ENCODE results near the gene CYP27B1.

CYP27B1 gene

DNA sequence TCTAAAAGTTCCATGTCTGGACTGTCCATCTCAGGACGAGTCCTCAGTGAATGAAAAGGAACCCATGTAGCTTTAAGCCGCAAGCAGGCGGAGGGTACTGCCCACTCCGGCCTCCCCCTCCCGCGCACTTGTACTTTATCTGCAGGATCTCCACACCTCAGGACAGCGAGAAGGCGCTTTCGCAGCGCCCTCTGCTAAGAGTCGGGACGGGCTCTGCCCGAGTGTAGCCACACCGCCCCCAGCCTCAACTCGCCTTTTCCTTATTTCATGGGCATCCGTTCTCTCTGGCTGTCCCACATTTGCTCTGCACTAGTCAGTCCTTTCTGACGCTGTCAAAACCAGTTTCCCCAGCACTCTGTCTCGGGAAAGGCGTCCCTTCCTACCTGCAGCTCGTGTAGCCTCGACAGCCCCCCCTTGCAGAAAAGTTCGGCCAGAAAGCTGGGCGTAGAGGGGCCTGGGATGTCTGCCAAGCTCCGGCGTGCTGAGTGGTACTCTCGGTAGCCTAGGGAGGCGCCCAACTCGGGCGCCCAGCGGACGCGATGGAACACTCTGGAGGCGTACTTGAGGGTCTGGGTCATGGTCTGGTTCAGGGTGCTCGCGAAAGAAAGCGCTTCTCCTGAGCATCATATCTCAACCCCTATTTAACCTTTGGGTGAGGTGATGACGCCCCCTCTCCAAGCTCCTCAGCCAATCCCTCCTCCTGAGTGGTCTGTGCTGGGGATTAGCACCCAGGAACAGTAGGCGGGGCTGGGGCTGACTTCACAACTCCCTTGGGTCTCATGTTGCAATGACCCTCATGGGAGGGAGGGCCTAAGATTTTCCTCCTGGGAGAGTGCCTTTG lies at the start of gene CYP27B1:
Gene CYP27B1 (minus strand): TSS at position 615 of the 841 bp plus-strand sequence. CDS start 37 bp downstream, at position 578.
- DNase-seq (ENCODE audit: low read depth in 2 of 2) = no peak

DNA sequence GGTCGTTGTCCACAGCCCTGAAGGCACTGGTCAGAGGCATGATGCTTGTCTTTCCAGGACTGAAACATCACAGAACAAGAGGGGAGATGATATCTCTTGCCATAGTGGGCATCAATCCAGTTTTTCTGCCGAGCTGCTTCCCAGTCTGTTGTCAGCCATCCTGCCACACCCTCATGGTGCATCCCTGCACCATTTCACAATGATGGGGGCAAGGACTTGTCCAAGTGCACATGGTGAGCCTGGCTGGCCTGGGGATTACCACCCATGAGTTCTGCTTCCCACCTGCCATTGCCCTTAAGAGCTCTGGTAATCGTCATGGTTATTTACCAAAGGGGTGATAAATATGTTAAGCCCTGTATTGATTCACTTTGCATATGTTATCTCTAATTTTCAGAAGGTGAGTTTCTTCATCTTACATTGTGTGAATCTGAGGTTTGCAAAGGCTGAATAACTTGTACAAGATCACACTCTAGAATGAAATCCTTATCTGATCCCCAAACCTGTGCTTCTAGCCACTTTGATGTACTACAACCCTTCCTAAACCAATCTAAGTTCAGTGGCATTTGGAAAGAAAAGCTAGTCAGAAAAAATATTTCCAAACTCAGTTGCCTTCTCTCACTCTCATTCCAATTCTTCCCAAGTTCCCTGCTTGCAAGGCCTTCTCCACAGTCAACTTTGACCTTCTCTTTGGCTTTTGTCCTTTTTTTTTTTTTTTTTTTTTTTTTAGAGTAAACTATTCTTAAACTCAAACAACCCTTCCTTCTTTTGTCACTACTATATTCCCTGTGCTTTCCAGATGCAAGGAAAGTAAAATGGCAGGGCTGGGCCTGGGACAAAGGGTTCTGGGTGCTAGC lies 49.4 kb upstream of the CYP27B1 start:
- DNase-seq (ENCODE audit: low read depth in 2 of 2) = no peak

- no peak for DNase-seq (ENCODE audit: low read depth in 2 of 2)
Observed at GRCh38 chr12:57815177-57816000, 48.5 kb upstream of the CYP27B1 start.

GRCh38 chr12:57813971-57814772 lies 47.3 kb upstream of the CYP27B1 start:
- DNase-seq (ENCODE audit: low read depth in 2 of 2) = no peak

DNA sequence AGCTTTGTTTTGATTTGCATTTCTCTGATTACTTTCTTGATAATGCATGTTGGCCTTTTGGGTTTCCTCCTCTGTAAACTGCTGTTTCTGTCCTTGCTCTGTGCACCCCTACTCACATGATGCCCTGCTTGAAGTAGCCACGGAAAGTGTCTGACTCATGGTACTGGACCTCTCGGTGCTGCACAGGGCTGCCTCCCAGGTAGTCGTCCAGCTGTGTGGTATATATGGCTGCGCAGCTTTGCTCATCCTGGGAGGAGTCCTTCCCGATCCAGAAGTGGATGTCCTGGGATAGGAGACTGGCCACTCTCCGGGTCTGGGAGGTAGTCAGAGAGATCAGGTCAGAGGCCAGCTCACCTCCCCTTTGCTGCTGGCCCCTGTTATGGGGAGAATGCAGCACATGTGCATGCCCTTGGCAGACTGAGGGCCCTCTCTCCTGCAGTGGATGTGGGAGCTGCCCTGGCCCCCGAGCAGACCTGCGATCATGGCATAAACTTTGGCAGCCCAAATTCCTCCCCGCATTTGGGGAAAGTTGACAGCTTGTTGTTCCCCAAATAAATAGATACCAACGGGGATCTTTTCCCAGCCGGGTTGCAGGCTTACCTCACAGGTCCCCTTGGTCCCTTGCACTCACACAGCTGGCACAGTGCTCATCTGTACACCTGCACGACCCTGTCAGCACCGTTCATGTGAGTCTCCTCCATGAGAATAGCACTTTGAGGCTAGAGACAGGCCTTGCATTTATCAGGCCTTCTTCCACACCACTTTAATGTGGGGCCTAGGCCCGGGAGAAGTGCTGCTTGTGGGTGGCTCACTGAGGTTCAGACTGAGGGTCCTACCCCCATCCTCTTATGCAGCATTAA lies 46.5 kb upstream of the CYP27B1 start:
- DNase-seq (ENCODE audit: low read depth in 2 of 2) = no peak

GRCh38 chr12:57811028-57811755 lies 44.3 kb upstream of the CYP27B1 start:
- DNase-seq (ENCODE audit: low read depth in 2 of 2) = no peak

GRCh38 chr12:57810450-57810849 lies 43.6 kb upstream of the CYP27B1 start:
- no peak for DNase-seq (ENCODE audit: low read depth in 2 of 2)

GRCh38 chr12:57809425-57809824 lies 42.5 kb upstream of the CYP27B1 start:
- DNase-seq (ENCODE audit: low read depth in 2 of 2) = no peak

DNA sequence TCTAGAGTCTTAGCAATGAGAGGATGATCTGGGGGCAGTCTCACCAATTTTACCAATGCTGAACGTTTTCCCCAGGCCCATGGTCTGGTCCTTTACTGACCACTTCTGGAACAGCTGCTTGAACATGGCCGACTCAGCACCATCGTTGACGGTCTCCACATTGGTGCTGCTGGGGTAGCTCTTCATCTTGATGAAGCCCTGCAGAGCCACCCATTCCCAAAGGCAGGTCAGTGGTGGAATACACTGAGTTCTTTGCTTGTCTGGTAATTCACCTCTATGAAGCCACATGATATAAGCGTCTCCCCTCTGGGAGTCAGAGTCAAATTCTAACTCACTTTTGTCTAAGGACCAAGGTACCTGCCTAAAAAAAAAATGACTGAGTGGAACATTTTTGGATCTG lies 41.5 kb upstream of the CYP27B1 start:
- no peak for DNase-seq (ENCODE audit: low read depth in 2 of 2)

GRCh38 chr12:57807285-57807684 lies 40.4 kb upstream of the CYP27B1 start:
- DNase-seq (ENCODE audit: low read depth in 2 of 2) = no peak

DNA sequence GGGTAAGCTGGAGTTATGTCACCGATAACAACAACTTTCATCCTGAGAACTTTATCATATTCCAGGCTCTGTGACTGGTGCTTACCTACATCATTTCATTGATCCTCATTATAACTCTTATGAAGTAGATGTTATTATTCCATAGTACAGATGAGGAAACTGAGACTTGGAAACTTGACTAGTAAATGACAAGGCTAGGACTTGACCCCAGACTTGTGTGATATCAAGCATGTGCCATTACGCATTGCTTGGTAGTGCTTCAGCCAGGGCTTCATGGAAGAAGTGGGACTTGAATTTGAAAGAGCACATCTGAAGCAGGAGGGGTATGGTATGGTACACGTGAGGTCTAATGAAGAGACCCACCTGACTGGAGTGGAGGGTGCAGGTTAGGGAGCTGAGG lies 39.8 kb upstream of the CYP27B1 start:
- DNase-seq (ENCODE audit: low read depth in 2 of 2) = no peak

- DNase-seq (ENCODE audit: low read depth in 2 of 2) = no peak
Observed at GRCh38 chr12:57803319-57803893, 36.5 kb upstream of the CYP27B1 start.

DNA sequence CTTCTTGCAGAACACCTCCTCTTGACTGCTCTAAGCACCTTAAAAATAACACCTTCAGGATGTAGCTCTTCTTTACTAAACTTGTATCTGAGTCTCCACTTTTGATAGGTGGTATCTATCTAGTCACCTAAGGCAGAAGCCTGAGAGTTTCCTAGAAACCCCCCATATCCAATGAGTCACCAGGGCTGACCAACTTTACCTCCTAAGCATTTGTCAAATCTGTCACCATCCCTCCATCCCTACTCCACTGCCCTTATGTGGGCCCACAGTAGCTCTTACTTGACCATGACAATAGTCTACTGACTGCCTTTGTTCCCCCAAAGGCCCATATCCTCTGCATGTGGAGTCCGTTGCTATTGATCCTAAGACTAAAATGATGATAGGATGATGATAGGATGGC lies 35.7 kb upstream of the CYP27B1 start:
- no peak for DNase-seq (ENCODE audit: low read depth in 2 of 2)

DNA sequence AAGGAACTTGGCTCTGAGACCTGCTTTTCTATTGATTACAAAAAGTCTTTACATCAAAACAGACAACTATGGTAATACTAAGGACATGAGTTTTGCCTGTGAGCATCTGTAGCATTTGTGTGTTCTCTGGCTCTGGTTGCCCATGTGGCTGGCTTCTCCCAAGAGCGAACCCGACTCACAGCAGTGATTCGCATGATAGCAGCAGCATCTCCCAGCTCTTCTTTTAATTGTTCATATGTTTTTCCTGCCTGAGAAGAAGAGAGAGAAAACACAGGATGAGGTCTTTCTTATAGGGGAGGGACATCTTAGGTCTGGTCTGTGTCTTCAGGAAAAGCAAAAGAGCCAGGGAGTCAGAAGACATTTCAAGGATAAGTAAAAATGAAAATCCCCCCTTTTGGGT lies 34.1 kb upstream of the CYP27B1 start:
- DNase-seq (ENCODE audit: low read depth in 2 of 2) = no peak

DNA sequence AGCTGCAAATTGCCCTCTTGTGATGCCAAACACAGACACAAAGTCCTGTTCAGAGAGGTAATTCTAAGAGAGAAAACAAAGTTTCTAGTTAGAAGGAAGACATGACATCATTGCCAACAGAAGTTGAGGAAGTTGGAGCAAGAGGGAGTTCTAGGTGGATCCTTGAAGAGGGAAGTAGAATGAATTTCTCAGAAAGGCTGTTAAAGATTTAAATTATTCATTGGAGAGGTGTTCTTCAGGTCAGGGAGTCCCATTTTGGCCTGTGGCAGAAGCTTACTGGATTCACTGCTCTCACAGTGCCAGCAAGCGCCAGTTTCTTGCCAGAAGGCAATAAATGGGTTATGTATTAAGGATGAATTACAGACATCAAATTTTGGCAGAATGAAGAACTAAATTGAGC lies 31.1 kb upstream of the CYP27B1 start:
- no peak for DNase-seq (ENCODE audit: low read depth in 2 of 2)

- DNase-seq (ENCODE audit: low read depth in 2 of 2) = no peak
Observed at GRCh38 chr12:57796996-57797395, 30.1 kb upstream of the CYP27B1 start.

DNA sequence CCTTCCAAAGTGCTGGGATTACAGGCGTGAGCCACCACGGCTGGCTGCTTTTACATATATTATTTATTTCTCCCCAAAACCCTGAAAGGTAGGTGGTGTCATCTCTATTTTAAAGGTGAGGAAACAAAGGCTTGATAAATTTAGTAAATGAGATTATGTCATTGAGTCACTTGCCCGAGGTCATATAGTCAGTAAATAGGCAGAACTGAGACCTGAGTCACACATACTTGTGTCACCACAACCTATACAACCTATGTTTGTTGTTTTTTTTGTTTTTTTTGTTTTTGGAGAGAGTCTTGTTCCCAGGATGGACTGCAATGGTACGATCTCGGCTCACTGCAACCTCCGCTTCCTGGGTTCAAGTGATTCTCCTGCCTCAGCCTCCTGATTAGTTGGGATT lies 28.5 kb upstream of the CYP27B1 start:
- DNase-seq (ENCODE audit: low read depth in 2 of 2) = no peak

GRCh38 chr12:57793920-57794319 lies 27.0 kb upstream of the CYP27B1 start:
- no peak for DNase-seq (ENCODE audit: low read depth in 2 of 2)

DNA sequence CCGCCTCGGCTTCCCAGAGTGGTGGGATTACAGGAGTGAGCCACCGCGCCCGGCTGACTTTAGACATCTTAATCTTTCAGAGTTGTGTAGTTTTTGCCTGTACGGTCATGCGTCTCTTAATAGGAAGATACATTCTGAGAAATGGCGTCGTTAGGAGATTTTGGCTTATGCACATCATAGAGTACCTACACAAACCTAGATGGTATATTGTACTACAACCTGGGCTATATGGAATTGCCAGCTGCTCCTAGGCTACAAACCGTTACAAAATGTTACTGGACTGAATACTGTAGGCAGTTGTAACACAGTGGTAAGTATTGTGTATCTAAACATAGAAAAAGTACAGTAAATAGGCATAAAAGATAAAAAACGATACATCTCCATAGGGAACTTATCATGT lies 17.0 kb upstream of the CYP27B1 start:
- no peak for DNase-seq (ENCODE audit: low read depth in 2 of 2)
